ENCODE data around the gene PRMT6.

DNA sequence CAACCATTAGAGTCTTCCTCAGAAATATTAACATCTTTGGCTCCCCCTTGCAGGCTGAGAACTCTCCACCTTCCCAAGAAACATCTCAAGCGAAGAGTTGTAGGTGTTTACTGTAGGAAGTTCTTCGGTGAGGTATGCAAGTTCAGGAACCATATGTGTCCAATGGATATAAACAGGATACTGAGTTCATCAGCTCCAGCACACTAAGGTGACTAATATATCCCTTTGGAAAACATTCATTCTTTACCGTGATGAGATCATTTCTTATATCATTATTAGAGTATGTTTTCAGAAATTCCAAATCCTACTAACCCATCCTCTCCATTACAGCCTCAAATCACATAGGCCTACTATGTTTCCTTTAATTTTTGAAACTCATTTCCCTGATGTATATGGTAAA is 37.3 kb upstream of the PRMT6 start:
- TF ChIP-seq EP300 (IDR thresholded peaks at IDR 0.05; ENCODE audit: borderline replicate concordance) (no peak), YY1 (IDR thresholded peaks at IDR 0.05; ENCODE audit: low read depth) (no peak), TAF1 (IDR thresholded peaks at IDR 0.05; ENCODE audit: low read depth) (no peak), NFIC (IDR thresholded peaks at IDR 0.05) (no peak), RAD21 (IDR thresholded peaks at IDR 0.05; ENCODE audit: low read depth) (no peak), TEAD4 (IDR thresholded peaks at IDR 0.05) (no peak)
- TF ChIP-seq, protein P1, sequence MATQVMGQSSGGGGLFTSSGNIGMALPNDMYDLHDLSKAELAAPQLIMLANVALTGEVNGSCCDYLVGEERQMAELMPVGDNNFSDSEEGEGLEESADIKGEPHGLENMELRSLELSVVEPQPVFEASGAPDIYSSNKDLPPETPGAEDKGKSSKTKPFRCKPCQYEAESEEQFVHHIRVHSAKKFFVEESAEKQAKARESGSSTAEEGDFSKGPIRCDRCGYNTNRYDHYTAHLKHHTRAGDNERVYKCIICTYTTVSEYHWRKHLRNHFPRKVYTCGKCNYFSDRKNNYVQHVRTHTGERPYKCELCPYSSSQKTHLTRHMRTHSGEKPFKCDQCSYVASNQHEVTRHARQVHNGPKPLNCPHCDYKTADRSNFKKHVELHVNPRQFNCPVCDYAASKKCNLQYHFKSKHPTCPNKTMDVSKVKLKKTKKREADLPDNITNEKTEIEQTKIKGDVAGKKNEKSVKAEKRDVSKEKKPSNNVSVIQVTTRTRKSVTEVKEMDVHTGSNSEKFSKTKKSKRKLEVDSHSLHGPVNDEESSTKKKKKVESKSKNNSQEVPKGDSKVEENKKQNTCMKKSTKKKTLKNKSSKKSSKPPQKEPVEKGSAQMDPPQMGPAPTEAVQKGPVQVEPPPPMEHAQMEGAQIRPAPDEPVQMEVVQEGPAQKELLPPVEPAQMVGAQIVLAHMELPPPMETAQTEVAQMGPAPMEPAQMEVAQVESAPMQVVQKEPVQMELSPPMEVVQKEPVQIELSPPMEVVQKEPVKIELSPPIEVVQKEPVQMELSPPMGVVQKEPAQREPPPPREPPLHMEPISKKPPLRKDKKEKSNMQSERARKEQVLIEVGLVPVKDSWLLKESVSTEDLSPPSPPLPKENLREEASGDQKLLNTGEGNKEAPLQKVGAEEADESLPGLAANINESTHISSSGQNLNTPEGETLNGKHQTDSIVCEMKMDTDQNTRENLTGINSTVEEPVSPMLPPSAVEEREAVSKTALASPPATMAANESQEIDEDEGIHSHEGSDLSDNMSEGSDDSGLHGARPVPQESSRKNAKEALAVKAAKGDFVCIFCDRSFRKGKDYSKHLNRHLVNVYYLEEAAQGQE (IDR thresholded peaks at IDR 0.05; ENCODE audit: low read depth), result no peak

Measured in Ishikawa (cell line).